ENCODE results near the gene SPPL2C.

Gene SPPL2C

GRCh38 chr17:45845376-45846185 lies 900 bp downstream of the SPPL2C start:
- H3K4me2 ChIP-seq (ENCODE audit: low read length) = no peak overlapping the region
- H3K4me3 ChIP-seq (ENCODE audit: low read length) = no peak overlapping the region
- no peak overlapping the region for H3K9ac ChIP-seq (ENCODE audit: low read depth, low read length)
- H3K27me3 ChIP-seq (ENCODE audit: control insufficient read depth, insufficient read depth, low read length) = peaks cover 22% of the 10 kb centered on the region
- H3K36me3 ChIP-seq (ENCODE audit: insufficient read depth, low read length) = no peaks in the 10 kb centered on the region
- no peaks in the 10 kb centered on the region for H3K9me3 ChIP-seq (replicated peaks; ENCODE audit: low read length)
- H3K4me1 ChIP-seq (ENCODE audit: control insufficient read depth, insufficient read depth, low read length) = no peaks in the 10 kb centered on the region

- H3K4me3 ChIP-seq (ENCODE audit: low read length) = no peak overlapping the region
- no peaks in the 10 kb centered on the region for H3K36me3 ChIP-seq (ENCODE audit: insufficient read depth, low read length)
- peaks cover 27% of the 10 kb centered on the region for H3K27me3 ChIP-seq (ENCODE audit: control insufficient read depth, insufficient read depth, low read length)
- H3K4me1 ChIP-seq (ENCODE audit: control insufficient read depth, insufficient read depth, low read length) = no peaks in the 10 kb centered on the region
- no peak overlapping the region for H3K4me2 ChIP-seq (ENCODE audit: low read length)
- no peak overlapping the region for H3K9ac ChIP-seq (ENCODE audit: low read depth, low read length)
- H3K9me3 ChIP-seq (replicated peaks; ENCODE audit: low read length) = no peaks in the 10 kb centered on the region
Measured at GRCh38 chr17:45846223-45846622, 1.5 kb downstream of the SPPL2C start.

GRCh38 chr17:45846646-45847045 lies 2.0 kb downstream of the SPPL2C start:
- Histone ChIP-seq H3K36me3 (ENCODE audit: insufficient read depth, low read length) (no peaks in the 10 kb centered on the region), H3K27me3 (ENCODE audit: control insufficient read depth, insufficient read depth, low read length) (peaks cover 29% of the 10 kb centered on the region), H3K4me1 (ENCODE audit: control insufficient read depth, insufficient read depth, low read length) (no peaks in the 10 kb centered on the region), H3K4me3 (ENCODE audit: low read length) (no peak overlapping the region), H3K9ac (ENCODE audit: low read depth, low read length) (no peak overlapping the region), H3K4me2 (ENCODE audit: low read length) (no peak overlapping the region), H3K9me3 (replicated peaks; ENCODE audit: low read length) (no peaks in the 10 kb centered on the region)

- H3K9ac ChIP-seq (ENCODE audit: low read depth, low read length) = no peak overlapping the region
- no peaks in the 10 kb centered on the region for H3K4me1 ChIP-seq (ENCODE audit: control insufficient read depth, insufficient read depth, low read length)
- no peaks in the 10 kb centered on the region for H3K36me3 ChIP-seq (ENCODE audit: insufficient read depth, low read length)
- H3K4me2 ChIP-seq (ENCODE audit: low read length) = no peak overlapping the region
- peaks cover 33% of the 10 kb centered on the region for H3K27me3 ChIP-seq (ENCODE audit: control insufficient read depth, insufficient read depth, low read length)
- no peak overlapping the region for H3K4me3 ChIP-seq (ENCODE audit: low read length)
- no peaks in the 10 kb centered on the region for H3K9me3 ChIP-seq (replicated peaks; ENCODE audit: low read length)
Measured at GRCh38 chr17:45847101-45847500, 2.4 kb downstream of the SPPL2C start.

GRCh38 chr17:45847747-45848146 lies 3.1 kb downstream of the SPPL2C start:
- H3K9ac ChIP-seq (ENCODE audit: low read depth, low read length) = no peak overlapping the region
- H3K4me2 ChIP-seq (ENCODE audit: low read length) = no peak overlapping the region
- H3K36me3 ChIP-seq (ENCODE audit: insufficient read depth, low read length) = no peaks in the 10 kb centered on the region
- no peaks in the 10 kb centered on the region for H3K4me1 ChIP-seq (ENCODE audit: control insufficient read depth, insufficient read depth, low read length)
- H3K4me3 ChIP-seq (ENCODE audit: low read length) = no peak overlapping the region
- peaks cover 38% of the 10 kb centered on the region for H3K27me3 ChIP-seq (ENCODE audit: control insufficient read depth, insufficient read depth, low read length)
- H3K9me3 ChIP-seq (replicated peaks; ENCODE audit: low read length) = no peaks in the 10 kb centered on the region

- Histone ChIP-seq H3K27me3 (ENCODE audit: control insufficient read depth, insufficient read depth, low read length) (peaks cover 38% of the 10 kb centered on the region), H3K4me3 (ENCODE audit: low read length) (no peak overlapping the region), H3K9me3 (replicated peaks; ENCODE audit: low read length) (no peaks in the 10 kb centered on the region), H3K36me3 (ENCODE audit: insufficient read depth, low read length) (no peaks in the 10 kb centered on the region), H3K9ac (ENCODE audit: low read depth, low read length) (no peak overlapping the region), H3K4me1 (ENCODE audit: control insufficient read depth, insufficient read depth, low read length) (no peaks in the 10 kb centered on the region), H3K4me2 (ENCODE audit: low read length) (no peak overlapping the region)
Measured at GRCh38 chr17:45848405-45848804, 3.7 kb downstream of the SPPL2C start.

GRCh38 chr17:45848868-45849535 lies 4.3 kb downstream of the SPPL2C start:
- Histone ChIP-seq H3K4me1 (ENCODE audit: control insufficient read depth, insufficient read depth, low read length) (no peaks in the 10 kb centered on the region), H3K9ac (ENCODE audit: low read depth, low read length) (no peak overlapping the region), H3K9me3 (replicated peaks; ENCODE audit: low read length) (no peaks in the 10 kb centered on the region), H3K4me3 (ENCODE audit: low read length) (no peak overlapping the region), H3K36me3 (ENCODE audit: insufficient read depth, low read length) (no peaks in the 10 kb centered on the region), H3K4me2 (ENCODE audit: low read length) (no peak overlapping the region), H3K27me3 (ENCODE audit: control insufficient read depth, insufficient read depth, low read length) (peaks cover 35% of the 10 kb centered on the region)

GRCh38 chr17:45849536-45849990 lies 4.9 kb downstream of the SPPL2C start:
- H3K27me3 ChIP-seq (ENCODE audit: control insufficient read depth, insufficient read depth, low read length) = peaks cover 34% of the 10 kb centered on the region
- no peak overlapping the region for H3K4me2 ChIP-seq (ENCODE audit: low read length)
- H3K9ac ChIP-seq (ENCODE audit: low read depth, low read length) = no peak overlapping the region

GRCh38 chr17:45850011-45850410 lies 5.3 kb downstream of the SPPL2C start:
- H3K4me1 ChIP-seq (ENCODE audit: control insufficient read depth, insufficient read depth, low read length) = no peaks in the 10 kb centered on the region
- H3K9ac ChIP-seq (ENCODE audit: low read depth, low read length) = no peak overlapping the region
- no peak overlapping the region for H3K4me2 ChIP-seq (ENCODE audit: low read length)
- no peak overlapping the region for H3K4me3 ChIP-seq (ENCODE audit: low read length)
- H3K9me3 ChIP-seq (replicated peaks; ENCODE audit: low read length) = no peaks in the 10 kb centered on the region
- peaks cover 34% of the 10 kb centered on the region for H3K27me3 ChIP-seq (ENCODE audit: control insufficient read depth, insufficient read depth, low read length)
- no peaks in the 10 kb centered on the region for H3K36me3 ChIP-seq (ENCODE audit: insufficient read depth, low read length)

More at GRCh38 chr17:45849536-45849990, 4.9 kb downstream of the SPPL2C start:
- no peaks in the 10 kb centered on the region for H3K9me3 ChIP-seq (replicated peaks; ENCODE audit: low read length)
- H3K36me3 ChIP-seq (ENCODE audit: insufficient read depth, low read length) = no peaks in the 10 kb centered on the region
- no peaks in the 10 kb centered on the region for H3K4me1 ChIP-seq (ENCODE audit: control insufficient read depth, insufficient read depth, low read length)
- H3K4me3 ChIP-seq (ENCODE audit: low read length) = no peak overlapping the region

- Histone ChIP-seq H3K4me2 (ENCODE audit: low read length) (no peak overlapping the region), H3K27me3 (ENCODE audit: control insufficient read depth, insufficient read depth, low read length) (peaks cover 34% of the 10 kb centered on the region), H3K36me3 (ENCODE audit: insufficient read depth, low read length) (no peaks in the 10 kb centered on the region), H3K9ac (ENCODE audit: low read depth, low read length) (no peak overlapping the region), H3K4me1 (ENCODE audit: control insufficient read depth, insufficient read depth, low read length) (no peaks in the 10 kb centered on the region), H3K4me3 (ENCODE audit: low read length) (no peak overlapping the region), H3K9me3 (replicated peaks; ENCODE audit: low read length) (no peaks in the 10 kb centered on the region)
Measured at GRCh38 chr17:45850468-45850867, 5.8 kb downstream of the SPPL2C start.

GRCh38 chr17:45851022-45851421 lies 6.3 kb downstream of the SPPL2C start:
- H3K9me3 ChIP-seq (replicated peaks; ENCODE audit: low read length) = no peaks in the 10 kb centered on the region
- H3K27me3 ChIP-seq (ENCODE audit: control insufficient read depth, insufficient read depth, low read length) = peaks cover 34% of the 10 kb centered on the region
- no peak overlapping the region for H3K4me3 ChIP-seq (ENCODE audit: low read length)
- no peak overlapping the region for H3K9ac ChIP-seq (ENCODE audit: low read depth, low read length)
- no peaks in the 10 kb centered on the region for H3K4me1 ChIP-seq (ENCODE audit: control insufficient read depth, insufficient read depth, low read length)
- no peak overlapping the region for H3K4me2 ChIP-seq (ENCODE audit: low read length)
- H3K36me3 ChIP-seq (ENCODE audit: insufficient read depth, low read length) = no peaks in the 10 kb centered on the region

Measured in skeletal muscle satellite cell (primary cell).